Activated naive CD4-positive, alpha-beta T cell treated with anti-CD3 and anti-CD28 coated beads for 36 hours (primary cell): ENCODE measurements around the gene DDX54. TPM values are rescaled to one million over a fixed set of nuclear protein-coding genes. Genes with fewer than 3 reads are reported as not detected.
A peak's percentile ranks its signal among the peaks of the same experiment; 100 is the strongest.

Experiments used
- CTCF ChIA-PET: fragments of 350-600 bp; sonication (Branson Sonifier 250); formaldehyde crosslinking; loops from one replicate; lab custom pipeline; 2021; ENCODE audit warnings: antibody characterized with exemption; lab: Charles Lee
- DNase-seq: peaks from one replicate; pipeline ENCODE4 v3.0.0-alpha.2; 2020
- H3K27ac Mint-ChIP-seq: one replicate; pipeline ENCODE4 v1.8.0; 2021; ENCODE audit warnings: mild to moderate bottlenecking, mixed read lengths
- H3K27me3 Mint-ChIP-seq: one replicate; pipeline ENCODE4 v1.8.0; 2021; ENCODE audit warnings: low read depth, mixed read lengths
- H3K36me3 Mint-ChIP-seq: one replicate; pipeline ENCODE4 v1.8.0; 2021; ENCODE audit warnings: low read depth, mixed read lengths
- H3K4me1 Mint-ChIP-seq: one replicate; pipeline ENCODE4 v1.8.0; 2021; ENCODE audit warnings: low read depth, mixed read lengths
- H3K4me3 Mint-ChIP-seq: one replicate; pipeline ENCODE4 v1.8.0; 2021; ENCODE audit warnings: mild to moderate bottlenecking, moderate library complexity, mixed read lengths
- H3K9me3 Mint-ChIP-seq: one replicate; pipeline ENCODE4 v1.8.0; 2021; ENCODE audit warnings: mixed read lengths
- intact Hi-C: fragments of 100-400 bp; cut with micrococcal nuclease; formaldehyde crosslinking; loops from one replicate; pipeline ENCODE4 v1.15.1; 2023
- total RNA-seq, 2 experiments: library from RNA; stranded (reverse); gene quantifications; one replicate each; pipeline ENCODE4 v1.2.3, GENCODE V29; 2021

The DDX54 gene
- total RNA-seq, 2 experiments from 2014 or later = 114 to 116 TPM

- H3K9me3 Mint-ChIP-seq = no peaks in the 10 kb centered on the region
- CTCF ChIA-PET = interaction anchor here (0.5 to 1.6 kb wide), 5 partner anchors 10 to 51 kb away, joined by 3 to 9 read pairs (median 3); no protein-coding TSS in a partner anchor
- intact Hi-C loops = loop anchor here (1.0 kb wide), 2 partner anchors 24 to 49 kb away; no protein-coding TSS in a partner anchor
- H3K36me3 Mint-ChIP-seq = peaks cover 35% of the 10 kb centered on the region
- H3K27ac Mint-ChIP-seq = peak overlapping the region; percentile 92
- H3K27me3 Mint-ChIP-seq = no peaks in the 10 kb centered on the region
- peaks cover 46% of the 10 kb centered on the region for H3K4me1 Mint-ChIP-seq
- peak; percentile 82 for DNase-seq
- peak overlapping the region; percentile 97 for H3K4me3 Mint-ChIP-seq
Observed at GRCh38 chr12:113184098-113184899, 979 bp downstream of the DDX54 start.

DNA sequence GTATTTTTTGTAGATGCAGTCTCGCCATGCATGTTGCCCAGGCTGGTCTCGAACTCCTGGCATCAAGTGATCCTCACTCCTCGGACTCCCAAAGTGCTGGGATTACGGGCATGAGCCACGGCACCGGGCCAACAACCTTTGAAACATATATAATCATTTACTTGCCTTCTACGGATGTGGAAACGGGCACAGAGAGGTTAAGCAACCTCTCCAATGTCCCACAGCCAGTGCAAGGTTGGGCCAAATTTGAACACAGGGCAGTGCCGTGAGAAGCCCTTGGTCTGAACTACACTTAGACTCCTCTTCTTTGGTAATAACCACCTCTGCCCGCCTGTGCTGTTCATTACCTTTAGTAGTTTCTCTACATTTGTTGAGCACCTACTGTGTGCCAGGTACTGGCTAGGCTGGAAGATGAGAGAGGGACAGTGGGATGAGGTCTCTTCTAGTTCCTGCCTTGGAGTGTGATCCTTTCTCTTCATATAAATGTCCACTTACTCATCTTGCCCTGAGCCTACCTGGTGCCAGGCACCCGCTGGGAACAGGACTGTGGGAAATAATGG lies 2.2 kb downstream of the DDX54 start:
- peaks cover 37% of the 10 kb centered on the region for H3K36me3 Mint-ChIP-seq
- DNase-seq = no peak
- H3K27ac Mint-ChIP-seq = peak overlapping the region; percentile 18
- H3K4me3 Mint-ChIP-seq = no peak overlapping the region
- intact Hi-C loops = no loop called here
- peaks cover 43% of the 10 kb centered on the region for H3K4me1 Mint-ChIP-seq
- no peaks in the 10 kb centered on the region for H3K9me3 Mint-ChIP-seq
- no peaks in the 10 kb centered on the region for H3K27me3 Mint-ChIP-seq
- CTCF ChIA-PET = interaction anchor here (0.6 to 1.2 kb wide), 3 partner anchors 10 to 172 kb away, joined by 3 read pairs; no protein-coding TSS in a partner anchor

GRCh38 chr12:113181975-113182374 lies 3.3 kb downstream of the DDX54 start:
- intact Hi-C loops = no loop called here
- Mint-ChIP-seq H3K4me1 (peaks cover 38% of the 10 kb centered on the region), H3K27me3 (no peaks in the 10 kb centered on the region), H3K27ac (no peak overlapping the region), H3K4me3 (no peak overlapping the region), H3K36me3 (peaks cover 42% of the 10 kb centered on the region), H3K9me3 (no peaks in the 10 kb centered on the region)
- no peak for DNase-seq
- CTCF ChIA-PET = interaction anchor here (1.2 kb wide), 1 partner anchor 41 kb away, joined by 6 read pairs; no protein-coding TSS in a partner anchor

DNA sequence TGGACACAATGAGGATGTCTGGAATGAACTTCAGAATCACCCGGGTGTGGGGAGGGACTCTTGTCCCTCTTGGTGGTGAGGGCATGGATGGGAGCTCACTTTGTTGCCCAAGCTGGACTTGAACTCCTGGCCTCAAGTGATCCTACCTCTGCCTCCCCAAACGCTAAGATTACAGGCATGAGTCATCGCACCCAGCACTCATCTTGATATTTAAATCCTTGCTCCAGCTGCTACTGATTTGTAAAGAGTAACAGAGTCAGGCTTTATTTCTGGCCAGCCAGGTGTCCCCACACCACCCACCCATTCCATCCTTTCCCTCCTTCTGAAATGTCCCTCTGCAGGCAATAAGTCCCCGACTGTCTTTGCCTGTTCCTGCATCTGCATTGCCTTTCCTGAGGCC lies 4.9 kb downstream of the DDX54 start:
- no peaks in the 10 kb centered on the region for H3K27me3 Mint-ChIP-seq
- no peaks in the 10 kb centered on the region for H3K9me3 Mint-ChIP-seq
- H3K4me1 Mint-ChIP-seq = peaks cover 28% of the 10 kb centered on the region
- no peak for DNase-seq
- no peak overlapping the region for H3K4me3 Mint-ChIP-seq
- peaks cover 50% of the 10 kb centered on the region for H3K36me3 Mint-ChIP-seq
- CTCF ChIA-PET = no interaction called here
- intact Hi-C loops = no loop called here
- H3K27ac Mint-ChIP-seq = no peak overlapping the region

GRCh38 chr12:113179023-113179422 lies 6.3 kb downstream of the DDX54 start:
- Mint-ChIP-seq H3K36me3 (peaks cover 54% of the 10 kb centered on the region), H3K27me3 (no peaks in the 10 kb centered on the region), H3K4me3 (no peak overlapping the region), H3K9me3 (no peaks in the 10 kb centered on the region), H3K4me1 (peaks cover 22% of the 10 kb centered on the region), H3K27ac (no peak overlapping the region)
- intact Hi-C loops = no loop called here
- DNase-seq = no peak
- CTCF ChIA-PET = interaction anchor here (0.6 to 0.7 kb wide), 2 partner anchors 15 to 130 kb away, joined by 3 read pairs; no protein-coding TSS in a partner anchor

- peaks cover 66% of the 10 kb centered on the region for H3K36me3 Mint-ChIP-seq
- H3K9me3 Mint-ChIP-seq = no peaks in the 10 kb centered on the region
- CTCF ChIA-PET = interaction anchor here (0.5 to 4.0 kb wide), 28 partner anchors 9 to 1003 kb away, joined by 3 to 29 read pairs (median 6); partner anchors contain the start of genes DTX1 and OAS1
- no peak overlapping the region for H3K27ac Mint-ChIP-seq
- H3K4me3 Mint-ChIP-seq = no peak overlapping the region
- no peaks in the 10 kb centered on the region for H3K4me1 Mint-ChIP-seq
- no peaks in the 10 kb centered on the region for H3K27me3 Mint-ChIP-seq
- intact Hi-C loops = loop anchor here (1.0 to 5.0 kb wide), 4 partner anchors 21 to 272 kb away; no protein-coding TSS in a partner anchor
- peak; percentile 86 for DNase-seq
Observed at GRCh38 chr12:113174461-113175384, 10.6 kb downstream of the DDX54 start.

DNA sequence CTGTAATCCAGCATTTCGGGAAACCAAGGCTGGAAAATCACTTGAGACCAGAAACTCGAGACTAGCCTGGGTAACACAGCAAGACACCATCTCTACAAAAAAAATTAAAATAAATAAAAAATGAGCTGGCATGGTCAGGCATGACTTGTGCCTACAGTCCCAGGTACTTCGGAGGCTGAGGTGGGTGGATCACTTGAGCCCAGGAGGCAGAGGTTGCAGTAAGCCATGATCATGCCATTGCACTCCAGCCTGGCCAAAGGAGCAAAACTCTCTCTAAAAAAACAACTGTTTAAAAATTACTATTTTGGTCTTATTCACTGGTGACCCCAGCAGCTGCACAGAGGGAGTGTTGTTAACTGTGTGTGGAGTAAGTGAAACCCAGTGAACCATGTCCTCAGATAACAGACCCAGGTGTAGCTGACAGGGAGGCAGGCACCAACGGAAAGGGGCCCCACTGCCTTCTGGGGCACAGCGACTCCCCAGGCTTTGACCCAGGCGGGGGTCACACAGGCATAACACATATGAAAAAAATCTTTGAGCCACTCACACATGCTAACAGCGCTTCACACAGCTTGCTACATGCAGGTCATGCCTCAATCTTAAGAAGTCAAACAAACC lies 12.1 kb downstream of the DDX54 start:
- Mint-ChIP-seq H3K4me1 (no peaks in the 10 kb centered on the region), H3K9me3 (no peaks in the 10 kb centered on the region), H3K27ac (no peak overlapping the region), H3K27me3 (no peaks in the 10 kb centered on the region), H3K4me3 (no peak overlapping the region), H3K36me3 (peaks cover 65% of the 10 kb centered on the region)
- CTCF ChIA-PET = interaction anchor here (0.8 to 4.0 kb wide), 15 partner anchors 8 to 252 kb away, joined by 3 to 29 read pairs (median 9); no protein-coding TSS in a partner anchor
- DNase-seq = no peak
- intact Hi-C loops = loop anchor here (5.0 kb wide), 1 partner anchor 271 kb away; no protein-coding TSS in a partner anchor

- Mint-ChIP-seq H3K4me1 (no peaks in the 10 kb centered on the region), H3K36me3 (peaks cover 55% of the 10 kb centered on the region), H3K27me3 (no peaks in the 10 kb centered on the region), H3K27ac (no peak overlapping the region), H3K9me3 (no peaks in the 10 kb centered on the region), H3K4me3 (no peak overlapping the region)
- no peak for DNase-seq
- intact Hi-C loops = loop anchor here (5.0 kb wide), 1 partner anchor 270 kb away; no protein-coding TSS in a partner anchor
- CTCF ChIA-PET = interaction anchor here (0.7 to 4.0 kb wide), 8 partner anchors 11 to 253 kb away, joined by 3 to 29 read pairs (median 4); no protein-coding TSS in a partner anchor
Observed at GRCh38 chr12:113172185-113172584, 13.1 kb downstream of the DDX54 start.

- peaks cover 53% of the 10 kb centered on the region for H3K36me3 Mint-ChIP-seq
- CTCF ChIA-PET = interaction anchor here (0.7 to 1.5 kb wide), 4 partner anchors 20 to 181 kb away, joined by 3 to 4 read pairs (median 4); no protein-coding TSS in a partner anchor
Observed at GRCh38 chr12:113171543-113171942, 13.7 kb downstream of the DDX54 start.

DNA sequence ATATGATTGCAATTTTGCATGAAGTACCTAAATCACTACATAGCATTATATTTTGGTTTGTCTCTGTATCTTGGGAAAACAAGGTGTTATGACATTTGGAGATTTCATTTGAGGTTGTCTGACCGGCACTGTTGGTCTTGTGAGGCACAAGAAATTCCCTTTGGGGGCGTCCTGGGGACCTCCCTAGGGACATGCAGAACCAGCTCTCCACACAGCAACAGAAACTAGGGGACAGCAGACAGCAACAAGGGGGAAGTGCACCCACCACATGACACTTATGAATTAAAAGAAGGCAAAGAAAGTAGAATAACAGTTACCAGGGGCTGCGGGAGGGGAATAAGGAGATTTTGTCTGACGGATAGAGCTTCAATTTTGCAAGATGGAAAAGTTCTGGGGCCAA lies 14.4 kb downstream of the DDX54 start:
- Mint-ChIP-seq H3K4me3 (no peak overlapping the region), H3K9me3 (no peaks in the 10 kb centered on the region), H3K27ac (no peak overlapping the region), H3K36me3 (peaks cover 53% of the 10 kb centered on the region), H3K27me3 (no peaks in the 10 kb centered on the region), H3K4me1 (no peaks in the 10 kb centered on the region)
- CTCF ChIA-PET = interaction anchor here (0.7 kb wide), 1 partner anchor 133 kb away, joined by 3 read pairs; no protein-coding TSS in a partner anchor
- DNase-seq = no peak
- intact Hi-C loops = loop anchor here (5.0 kb wide), 1 partner anchor 269 kb away; no protein-coding TSS in a partner anchor

More at GRCh38 chr12:113171543-113171942, 13.7 kb downstream of the DDX54 start:
- Mint-ChIP-seq H3K27ac (no peak overlapping the region), H3K9me3 (no peaks in the 10 kb centered on the region), H3K4me3 (no peak overlapping the region), H3K4me1 (no peaks in the 10 kb centered on the region), H3K27me3 (no peaks in the 10 kb centered on the region)
- DNase-seq = no peak
- intact Hi-C loops = loop anchor here (5.0 kb wide), 1 partner anchor 269 kb away; no protein-coding TSS in a partner anchor

- no peaks in the 10 kb centered on the region for H3K9me3 Mint-ChIP-seq
- no peak overlapping the region for H3K4me3 Mint-ChIP-seq
- intact Hi-C loops = loop anchor here (5.0 kb wide), 1 partner anchor 268 kb away; no protein-coding TSS in a partner anchor
- peaks cover 55% of the 10 kb centered on the region for H3K36me3 Mint-ChIP-seq
- H3K27ac Mint-ChIP-seq = no peak overlapping the region
- no peak for DNase-seq
- CTCF ChIA-PET = no interaction called here
- no peaks in the 10 kb centered on the region for H3K27me3 Mint-ChIP-seq
- H3K4me1 Mint-ChIP-seq = no peaks in the 10 kb centered on the region
Observed at GRCh38 chr12:113170457-113170856, 14.8 kb downstream of the DDX54 start.
